Measurements from ENCODE around the gene IDNK.
"Not testable (repeated sequence)": the region's sequence is repeated elsewhere in the genome, so short reads cannot be mapped to it uniquely, and the experiment has no call there.

The IDNK gene

DNA sequence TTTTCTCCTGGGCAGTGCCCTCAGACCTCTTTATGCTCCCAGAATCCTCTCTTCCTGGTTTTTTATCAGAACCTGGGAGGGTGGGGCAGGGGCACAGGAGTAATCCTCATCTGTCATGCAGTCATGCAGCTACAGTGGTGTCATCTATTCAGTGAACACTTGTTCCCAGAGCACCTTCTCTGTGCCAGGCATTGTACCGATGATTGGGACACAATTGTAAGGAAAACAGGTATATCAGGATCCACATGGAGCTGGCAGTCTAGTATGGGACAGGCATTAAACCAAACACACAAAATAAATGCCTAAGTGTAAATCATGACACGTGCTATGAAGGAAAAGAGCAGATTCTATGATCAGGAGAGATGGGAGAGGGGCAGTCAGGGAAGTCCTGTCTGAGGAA, 21.5 kb upstream of the IDNK start:
- no peak for TF ChIP-seq Cebpa-rat (IDR thresholded peaks at IDR 0.05)

DNA sequence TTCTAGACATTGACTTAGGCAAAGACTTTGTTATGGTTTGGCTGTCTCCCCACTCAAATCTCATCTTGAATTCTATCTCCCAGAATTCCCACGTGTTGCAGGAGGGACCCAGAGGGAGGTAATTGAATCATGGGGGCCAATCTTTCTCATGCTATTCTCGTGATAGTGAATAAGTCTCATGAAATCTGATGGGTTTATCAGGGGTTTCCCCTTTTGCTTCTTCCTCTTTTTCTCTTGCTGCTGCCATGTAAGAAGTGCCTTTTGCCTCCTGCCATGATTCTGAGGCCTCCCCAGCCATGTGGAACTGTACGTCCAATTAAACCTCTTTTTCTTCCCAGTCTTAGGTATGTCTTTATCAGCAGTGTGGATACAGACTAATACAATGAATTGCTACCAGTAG, 15.3 kb upstream of the IDNK start:
- not testable (repeated sequence) for H3K36me3 ChIP-seq

More for the DNA sequence above, 21.5 kb upstream of the IDNK start:
- no peak overlapping the region for H3K27ac ChIP-seq
- no peak overlapping the region for H3K4me3 ChIP-seq
- no peak overlapping the region for H3K9ac ChIP-seq
- H4K20me1 ChIP-seq, result no peaks in the 10 kb centered on the region
- H3K36me3 ChIP-seq, result no peaks in the 10 kb centered on the region
- H3K9me3 ChIP-seq, result no peaks in the 10 kb centered on the region
- H3K4me2 ChIP-seq, result no peak overlapping the region
- no peaks in the 10 kb centered on the region for H3K27me3 ChIP-seq
- no peaks in the 10 kb centered on the region for H3K4me1 ChIP-seq

GRCh38 chr9:83613298-83613697, 9.6 kb upstream of the IDNK start:
- not testable (repeated sequence) for H4K20me1 ChIP-seq, H3K27me3 ChIP-seq, H3K4me1 ChIP-seq, H3K27ac ChIP-seq, H3K9ac ChIP-seq, H3K4me3 ChIP-seq, H3K4me2 ChIP-seq, H3K9me3 ChIP-seq, H3K36me3 ChIP-seq

More for the DNA sequence above, 15.3 kb upstream of the IDNK start:
- H3K4me2 ChIP-seq, H3K4me3 ChIP-seq, H3K9me3 ChIP-seq, H4K20me1 ChIP-seq, H3K27ac ChIP-seq, H3K9ac ChIP-seq, H3K27me3 ChIP-seq, H3K4me1 ChIP-seq: not testable (repeated sequence)

DNA sequence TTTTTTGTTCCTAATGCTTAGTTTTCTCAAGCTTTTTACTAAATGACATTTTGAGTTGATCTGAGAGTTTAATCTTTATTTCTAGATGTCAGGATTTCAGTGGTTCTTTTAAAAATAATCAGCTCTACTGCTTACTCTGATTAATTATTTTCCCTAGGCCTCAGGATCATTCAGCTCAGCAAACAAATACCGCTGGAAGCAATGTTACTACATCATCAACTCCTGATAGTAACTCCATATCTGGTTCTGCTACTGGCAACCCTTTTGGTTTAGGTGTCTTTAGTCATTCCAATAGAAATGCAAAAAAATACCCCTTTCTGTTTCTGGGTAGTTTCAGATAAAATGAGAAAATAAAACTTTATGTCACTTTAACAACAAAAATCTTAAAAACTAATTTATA, 5.6 kb upstream of the IDNK start:
- H3K4me3 ChIP-seq, result no peak overlapping the region
- no peaks in the 10 kb centered on the region for H3K36me3 ChIP-seq
- H3K4me1 ChIP-seq, result 0 out of 2 replicates have a peak, but pooled peaks cover under 1% of the 10 kb centered on the region
- no peak overlapping the region for H3K27ac ChIP-seq
- no peaks in the 10 kb centered on the region for H4K20me1 ChIP-seq
- H3K9ac ChIP-seq, result no peak overlapping the region
- H3K27me3 ChIP-seq, result no peaks in the 10 kb centered on the region
- H3K9me3 ChIP-seq, result no peaks in the 10 kb centered on the region
- H3K4me2 ChIP-seq, result no peak overlapping the region
- TF ChIP-seq Cebpa-rat (IDR thresholded peaks at IDR 0.05), result no peak

GRCh38 chr9:83620841-83621636, 1.9 kb upstream of the IDNK start:
- Histone ChIP-seq H3K27me3 (no peaks in the 10 kb centered on the region), H3K4me2 (no peak overlapping the region), H3K27ac (no peak overlapping the region), H3K9ac (no peak overlapping the region), H3K4me3 (no peak overlapping the region), H3K4me1 (peaks cover 15% of the 10 kb centered on the region), H3K9me3 (no peaks in the 10 kb centered on the region), H4K20me1 (no peaks in the 10 kb centered on the region), H3K36me3 (no peaks in the 10 kb centered on the region)
- TF ChIP-seq Cebpa-rat (IDR thresholded peaks at IDR 0.05), result no peak

GRCh38 chr9:83622433-83622938, 457 bp upstream of the IDNK start:
- H3K4me3 ChIP-seq, result peak overlapping the region; percentile 83
- H3K36me3 ChIP-seq, result peaks cover 12% of the 10 kb centered on the region
- H3K4me2 ChIP-seq, result peak overlapping the region; percentile 86
- no peaks in the 10 kb centered on the region for H3K9me3 ChIP-seq
- H3K27ac ChIP-seq, result peak overlapping the region; percentile 98
- peaks cover 15% of the 10 kb centered on the region for H3K4me1 ChIP-seq
- no peak for TF ChIP-seq Cebpa-rat (IDR thresholded peaks at IDR 0.05)
- no peaks in the 10 kb centered on the region for H3K27me3 ChIP-seq
- peak overlapping the region; percentile 89 for H3K9ac ChIP-seq
- H4K20me1 ChIP-seq, result no peaks in the 10 kb centered on the region

DNA sequence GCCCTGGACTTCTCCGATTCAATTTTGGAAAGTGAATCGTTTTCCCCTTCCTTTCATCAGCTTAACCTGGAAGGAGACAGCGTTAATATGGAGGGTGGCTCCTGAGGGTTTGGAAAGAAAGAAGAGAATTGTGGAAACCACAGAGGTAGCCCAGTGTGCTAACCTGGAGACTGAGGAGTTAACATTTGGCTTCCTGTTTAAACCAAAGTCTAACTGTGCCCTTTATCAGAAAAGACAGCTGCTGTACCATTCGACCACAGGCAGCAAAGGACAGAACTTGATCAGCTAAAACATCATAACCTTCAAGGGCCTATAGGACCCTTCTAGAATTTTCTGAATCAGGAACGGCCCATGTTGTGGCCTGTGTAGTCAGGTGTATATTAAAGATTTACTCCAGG, 735 bp downstream of the IDNK start:
- Histone ChIP-seq H3K27ac (peak overlapping the region; percentile 98), H3K9ac (peak overlapping the region; percentile 89), H3K4me2 (peak overlapping the region; percentile 86), H3K27me3 (no peaks in the 10 kb centered on the region), H3K9me3 (no peaks in the 10 kb centered on the region), H3K36me3 (peaks cover 23% of the 10 kb centered on the region), H3K4me3 (peak overlapping the region; percentile 83), H4K20me1 (no peaks in the 10 kb centered on the region), H3K4me1 (peaks cover 15% of the 10 kb centered on the region)
- TF ChIP-seq Cebpa-rat (IDR thresholded peaks at IDR 0.05), result no peak

DNA sequence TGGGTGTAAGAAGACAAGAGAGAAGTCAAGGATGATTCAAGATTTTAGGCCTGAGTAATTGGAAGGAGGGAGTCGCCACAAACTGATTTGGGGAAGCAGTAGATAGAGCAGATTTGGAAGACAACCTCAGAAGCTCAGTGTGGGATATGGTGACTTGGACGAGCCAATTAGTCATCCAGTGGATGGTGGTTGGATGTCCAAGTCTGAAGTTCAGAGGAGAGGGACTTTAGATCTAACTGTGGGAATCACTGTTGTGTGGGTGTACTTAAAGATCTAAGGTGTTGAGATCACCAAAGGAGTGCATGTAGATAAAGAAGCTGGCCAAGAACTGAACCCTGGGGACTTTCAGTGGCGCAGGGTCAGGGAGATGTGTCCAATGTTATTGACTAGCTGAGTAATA, 2.2 kb downstream of the IDNK start:
- Histone ChIP-seq H3K9me3 (no peaks in the 10 kb centered on the region), H4K20me1 (no peaks in the 10 kb centered on the region), H3K4me1 (peaks cover 15% of the 10 kb centered on the region), H3K9ac (no peak overlapping the region), H3K4me2 (no peak overlapping the region), H3K4me3 (no peak overlapping the region), H3K27ac (no peak overlapping the region), H3K27me3 (no peaks in the 10 kb centered on the region), H3K36me3 (peaks cover 38% of the 10 kb centered on the region)
- no peak for TF ChIP-seq Cebpa-rat (IDR thresholded peaks at IDR 0.05)

DNA sequence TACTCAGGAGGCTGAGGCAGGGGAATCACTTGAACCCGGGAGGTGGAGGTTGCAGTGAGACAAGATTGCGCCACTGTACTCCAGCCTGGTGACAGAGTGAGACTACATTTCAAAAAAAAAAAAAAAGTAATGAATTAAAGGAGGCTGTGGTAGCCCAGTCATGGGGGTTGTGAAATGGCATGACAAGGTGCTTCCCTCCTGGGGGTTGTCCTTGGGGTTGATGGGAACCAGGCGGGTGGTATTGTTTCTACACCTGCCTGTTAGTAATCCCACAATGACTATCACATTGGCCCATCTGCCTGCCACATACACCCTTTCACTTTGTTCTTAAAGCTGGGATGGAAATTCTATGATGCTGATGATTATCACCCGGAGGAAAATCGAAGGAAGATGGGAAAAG, 5.6 kb downstream of the IDNK start:
- no peak overlapping the region for H3K27ac ChIP-seq

DNA sequence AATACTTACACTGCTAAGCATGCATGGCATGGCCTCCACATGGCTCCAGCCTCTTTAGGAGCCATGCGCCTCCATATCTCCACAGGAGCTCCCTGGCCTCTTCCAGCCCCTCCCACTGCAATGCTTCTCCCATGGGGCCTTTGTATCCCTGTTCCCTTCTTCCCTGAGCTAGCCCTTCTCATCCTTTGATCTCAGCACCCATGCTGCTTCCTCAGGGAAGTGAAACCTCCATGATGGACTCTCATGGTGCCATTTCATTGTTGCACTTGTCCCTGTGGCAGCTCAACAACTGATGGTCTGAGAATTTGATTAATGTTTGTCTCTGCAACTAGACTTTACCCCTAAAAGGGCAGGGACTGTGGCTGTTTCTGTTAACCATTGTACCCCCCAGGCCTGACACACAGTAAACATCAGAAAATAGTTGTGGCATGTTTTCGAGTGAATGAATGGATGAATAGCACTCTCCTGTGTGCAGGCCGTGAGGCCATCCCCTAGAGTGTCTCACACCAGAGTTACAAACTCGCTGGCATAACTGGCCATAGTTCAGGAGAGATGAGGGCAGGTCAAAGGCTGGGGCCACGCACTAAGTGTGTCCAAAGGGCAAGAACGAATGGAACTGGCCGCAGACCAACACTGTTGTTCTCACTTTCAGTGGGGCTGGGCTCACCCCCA, 6.6 kb downstream of the IDNK start:
- Histone ChIP-seq H3K4me2 (no peak overlapping the region), H3K9me3 (no peaks in the 10 kb centered on the region), H3K4me1 (peaks cover 1% of the 10 kb centered on the region; the same call in 1 of the 2 replicates), H3K27me3 (no peaks in the 10 kb centered on the region), H4K20me1 (no peaks in the 10 kb centered on the region), H3K4me3 (no peak overlapping the region), H3K36me3 (peaks cover 40% of the 10 kb centered on the region), H3K9ac (no peak overlapping the region), H3K27ac (no peak overlapping the region)
- TF ChIP-seq Cebpa-rat (IDR thresholded peaks at IDR 0.05), result no peak

More for the DNA sequence above, 5.6 kb downstream of the IDNK start:
- Histone ChIP-seq H3K4me2 (no peak overlapping the region), H3K4me1 (peaks cover 11% of the 10 kb centered on the region), H3K4me3 (no peak overlapping the region), H3K36me3 (peaks cover 40% of the 10 kb centered on the region), H4K20me1 (no peaks in the 10 kb centered on the region), H3K9ac (no peak overlapping the region), H3K9me3 (no peaks in the 10 kb centered on the region), H3K27me3 (no peaks in the 10 kb centered on the region)
- TF ChIP-seq Cebpa-rat (IDR thresholded peaks at IDR 0.05), result no peak
